Heart right ventricle (tissue), 16 donors: ENCODE measurements around the gene SYS1. TPM values are rescaled to one million over a fixed set of nuclear protein-coding genes. Genes with fewer than 3 reads are reported as not detected.

ENCODE experiments used
- ATAC-seq, 8 donors: fragments of 200-7000 bp; cut with Tn5 transposase; one replicate each; pipeline ENCODE4 v1.9.1; 2020; ENCODE audit warnings: mild to moderate bottlenecking in 8 of 8, moderate library complexity in 8 of 8, moderate number of reproducible peaks in 1 of 8
- DNase-seq, 2 donors: peaks; one replicate each; pipeline ENCODE4 v3.0.0-alpha.2; 2020
- H3K27ac ChIP-seq, 10 donors: fragments of 200-600 bp; sonication (generic) in 2 of 10; one replicate each; pipeline versions ENCODE4 v1.5.0 to v1.8.0; 2020 to 2022; ENCODE audit warnings: mild to moderate bottlenecking in 3 of 10
- H3K27me3 ChIP-seq, 7 donors: fragments of 200-600 bp; one replicate each; pipeline ENCODE4 v1.8.0; 2021 to 2022; ENCODE audit warnings: mild to moderate bottlenecking in 2 of 7
- H3K36me3 ChIP-seq, 9 donors: fragments of 200-600 bp; sonication (generic) in 1 of 9; one replicate each; pipeline versions ENCODE4 v1.5.0 to v1.8.0; 2020 to 2022; ENCODE audit warnings: mild to moderate bottlenecking in 2 of 9
- H3K4me1 ChIP-seq, 9 donors: fragments of 200-600 bp; sonication (generic) in 1 of 9; one replicate each; pipeline versions ENCODE4 v1.5.0 to v1.8.0; 2020 to 2022; ENCODE audit warnings: mild to moderate bottlenecking in 4 of 9
- H3K4me3 ChIP-seq, 10 donors: fragments of 200-600 bp; sonication (generic) in 2 of 10; one replicate each; pipeline versions ENCODE4 v1.5.0 to v1.8.0; 2020 to 2022; ENCODE audit warnings: mild to moderate bottlenecking in 7 of 10, moderate library complexity in 2 of 10
- H3K9me3 ChIP-seq, 11 donors: fragments of 200-600 bp in 10 of 11; sonication (generic) in 2 of 11; one replicate each; pipeline versions ENCODE4 v1.5.0 to v1.8.0; 2013 to 2022; ENCODE audit warnings: mild to moderate bottlenecking in 2 of 11, control low read depth in 1 of 11, moderate library complexity in 1 of 11
- CTCF ChIP-seq, 9 donors: fragments of 200-600 bp; sonication (generic) in 2 of 9; IDR thresholded peaks; one replicate each; pipeline versions ENCODE4 v1.5.0 to v1.8.0; 2021 to 2022; ENCODE audit warnings: antibody characterized with exemption in 9 of 9, mild to moderate bottlenecking in 5 of 9, moderate library complexity in 1 of 9
- WGBS, 2 donors: extraction: QIAGEN DNeasy Blood & Tissue Kit; methylation state at CpG; one replicate each; pipeline ENCODE4 v1.1.7; 2013; ENCODE audit warnings: inconsistent platforms in 1 of 2; 5-methylcytosine and 5-hydroxymethylcytosine counted together
- intact Hi-C, 10 donors: fragments of 100-400 bp; cut with DNase I; formaldehyde crosslinking; loops; one replicate each; pipeline versions ENCODE4 v1.11.1 to v1.14.2; 2022
- polyA plus RNA-seq, 2 donors: library from polyadenylated mRNA; stranded (reverse); fragments of 200-250 nt; gene quantifications; one replicate each; pipeline ENCODE4 v1.2.3, GENCODE V29; 2013
- total RNA-seq, 10 donors: library from RNA; stranded (reverse); fragmentation: NEBNext Ultra II Directional in 3 of 10; extraction: Animal tissue kit (Norgen Biotek cat#: 25700) in 3 of 10; gene quantifications; one replicate each; pipeline versions ENCODE4 v1.2.1 to v1.2.4, GENCODE V29; 2021 to 2023
- donor health status: Arrhythmogenic right ventricular cardiomyopathy.
- donor health status: ischemic (EF 13 %, LVEDD 7.1; RV severe dilation, severe dysfunction).
- donor health status: healthy with polysubstance abuse.
- donor health status: DM: no; HTN: yes; CAD: no.
- donor health status: DM: no; HTN: no; CAD: no.
- donor health status: ischemic (EF 25% LVEDD 6.9; RV normal size, moderate dysfunction).
- donor health status: ischemic (EF 25% LVEDD 5.7; RV mildly dilated, moderate dysfunction).
- donor health status: healthy.
- donor health status: DM: yes; HTN: yes; CAD: no.
- donor health status: Ischemic cardiomyopathy.
- donor health status: ischemic (EF 35%, LVEDD 5.7; RV mildly dilated, moderate dysfunction).
- donor health status: nonischemic (EF 11% LVEDD 7.7; RV severe dilation, severe dysfunction).
- donor health status: DM: yes; HTN: yes; CAD: no.
- donor health status: PGD.
- donor health status: ischemic (EF 29% LVEDD 5.4; RV normal size, mild dysfunction).
- donor health status: nonischemic (EF 23%, LVEDD 6.1; RV moderate dilation, normal function).

SYS1 gene
- total and polyA plus RNA-seq, 12 donors: 11.7 to 34.5 (median 18.2) TPM

GRCh38 chr20:45328451-45328850 lies 34.5 kb upstream of the SYS1 start:
- WGBS, 2 donors: 93 to 94% methylated on average over 4 of the region's 4 CpGs
- no peak for TF ChIP-seq CTCF (IDR thresholded peaks at IDR 0.05)
- no peak overlapping the region for H3K27ac ChIP-seq
- peaks cover 0 to 8% (median 0%) of the 10 kb centered on the region in 9 donors for H3K4me1 ChIP-seq
- intact Hi-C loops: loop anchor here in 1 of 10 donors (5.0 kb wide), 1 partner anchor 39 kb away; no protein-coding TSS in a partner anchor
- no peaks in the 10 kb centered on the region for H3K9me3 ChIP-seq
- DNase-seq (no peak), ATAC-seq (no peak)
- H3K36me3 ChIP-seq: peaks cover 0 to 88% (median 33%) of the 10 kb centered on the region in 9 donors
- no peaks in the 10 kb centered on the region for H3K27me3 ChIP-seq
- H3K4me3 ChIP-seq: no peak overlapping the region

- no peaks in the 10 kb centered on the region for H3K9me3 ChIP-seq
- H3K4me3 ChIP-seq: no peak overlapping the region
- TF ChIP-seq CTCF (IDR thresholded peaks at IDR 0.05): no peak
- ATAC-seq (no peak), DNase-seq (no peak)
- peaks cover 0 to 8% (median 0%) of the 10 kb centered on the region in 9 donors for H3K4me1 ChIP-seq
- peaks cover 0 to 96% (median 33%) of the 10 kb centered on the region in 9 donors for H3K36me3 ChIP-seq
- WGBS, 2 donors: 73 to 76% methylated on average over 7 of the region's 7 CpGs
- H3K27ac ChIP-seq: no peak overlapping the region
- intact Hi-C loops: loop anchor here in 1 of 10 donors (5.0 kb wide), 1 partner anchor 38 kb away; no protein-coding TSS in a partner anchor
- no peaks in the 10 kb centered on the region for H3K27me3 ChIP-seq
These were observed 33.2 kb upstream of the SYS1 start for GRCh38 chr20:45329497-45330319.

- intact Hi-C loops: no loop called here
- Histone ChIP-seq H3K4me3 (no peak overlapping the region), H3K4me1 (peaks cover 0 to 8% (median 0%) of the 10 kb centered on the region in 9 donors), H3K27ac (no peak overlapping the region), H3K9me3 (no peaks in the 10 kb centered on the region), H3K27me3 (no peaks in the 10 kb centered on the region), H3K36me3 (peaks cover 0 to 97% (median 36%) of the 10 kb centered on the region in 9 donors)
- ATAC-seq: no peak
- 94 to 95% methylated on average over 3 of the region's 3 CpGs for WGBS, 2 donors
- no peak for TF ChIP-seq CTCF (IDR thresholded peaks at IDR 0.05)
- no peak for DNase-seq
These were observed 32.5 kb upstream of the SYS1 start for GRCh38 chr20:45330476-45330875.

- intact Hi-C loops: no loop called here
- no peak for DNase-seq
- 53 to 65% methylated on average over 11 of the region's 11 CpGs for WGBS, 2 donors
- Histone ChIP-seq H3K4me3 (peak overlapping the region in 1 of 10 donors; percentile 12), H3K27ac (peak overlapping the region; percentile 75 to 97 (median 94)), H3K9me3 (no peaks in the 10 kb centered on the region), H3K27me3 (no peaks in the 10 kb centered on the region), H3K36me3 (peaks cover 0 to 51% (median 16%) of the 10 kb centered on the region in 9 donors), H3K4me1 (peaks cover 12 to 63% (median 45%) of the 10 kb centered on the region in 9 donors)
- peak; percentile 3 to 64 (median 53) for ATAC-seq
- TF ChIP-seq CTCF (IDR thresholded peaks at IDR 0.05): no peak
These were observed 26.2 kb upstream of the SYS1 start for GRCh38 chr20:45336530-45337366.
